G401.6 (cell line): ENCODE data around the gene SEC23IP.

Experiments used
- FAIRE-seq: peaks from 2 replicates; lab custom pipeline; 2012; peaks lifted over from hg19 to GRCh38; lab: Jason Lieb, UNC

Gene SEC23IP

DNA sequence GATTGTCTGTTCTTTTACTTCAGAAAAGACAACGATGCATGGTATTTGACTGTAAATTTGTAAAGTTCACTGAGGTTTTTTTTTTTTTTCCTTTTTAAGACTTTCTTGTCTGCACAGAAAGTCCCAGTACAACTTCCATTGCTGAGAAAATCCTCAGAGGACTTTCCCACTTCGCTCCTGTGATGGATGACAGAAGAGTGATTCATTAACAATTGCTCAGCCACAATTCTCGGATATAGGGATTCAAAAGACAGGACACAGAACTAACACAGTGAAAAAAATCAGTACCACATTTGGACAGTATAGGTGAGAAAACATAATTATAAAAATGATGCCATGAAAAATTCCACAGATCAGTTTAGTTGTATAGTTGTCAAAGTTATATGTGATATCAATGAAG is 48.0 kb downstream of the SEC23IP start:
- no peak for FAIRE-seq

DNA sequence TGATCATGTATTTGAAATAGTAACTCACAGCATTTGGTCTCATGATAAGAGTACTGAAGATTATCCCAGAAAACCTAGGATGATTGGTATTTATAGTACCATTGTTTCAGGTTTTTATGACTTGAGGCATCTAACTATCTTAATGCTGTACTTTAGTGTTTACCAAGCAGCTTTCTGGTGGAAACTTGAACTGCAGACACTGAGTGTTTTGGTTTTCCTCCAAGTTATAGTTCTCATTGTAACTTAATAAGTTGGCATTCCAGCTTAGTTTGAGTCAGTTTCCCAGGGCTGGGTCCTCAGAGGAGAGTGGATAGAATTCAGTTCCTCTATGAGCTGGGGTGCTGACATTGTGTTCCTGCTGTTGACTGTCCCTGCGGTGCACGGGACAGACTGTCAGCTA is 50.4 kb downstream of the SEC23IP start:
- FAIRE-seq = no peak

DNA sequence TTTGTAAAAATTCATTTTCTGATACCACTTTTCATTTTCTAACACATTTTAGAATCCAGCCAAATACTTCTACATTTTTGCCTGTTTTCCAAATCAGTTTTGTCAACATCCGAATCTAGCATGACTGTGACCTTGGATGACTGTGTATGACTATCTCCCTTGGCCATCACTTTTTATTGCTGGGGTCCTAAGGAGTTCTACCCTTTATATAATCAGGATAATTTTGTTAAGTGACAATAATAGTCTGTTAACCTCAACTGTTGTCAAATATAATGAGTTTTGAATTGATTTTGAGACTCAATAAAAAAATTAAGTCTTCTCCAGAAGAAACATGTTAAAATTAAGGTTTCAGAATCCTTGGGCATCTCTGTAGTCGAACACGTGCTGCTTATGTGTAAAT is 53.3 kb downstream of the SEC23IP start:
- no peak for FAIRE-seq

DNA sequence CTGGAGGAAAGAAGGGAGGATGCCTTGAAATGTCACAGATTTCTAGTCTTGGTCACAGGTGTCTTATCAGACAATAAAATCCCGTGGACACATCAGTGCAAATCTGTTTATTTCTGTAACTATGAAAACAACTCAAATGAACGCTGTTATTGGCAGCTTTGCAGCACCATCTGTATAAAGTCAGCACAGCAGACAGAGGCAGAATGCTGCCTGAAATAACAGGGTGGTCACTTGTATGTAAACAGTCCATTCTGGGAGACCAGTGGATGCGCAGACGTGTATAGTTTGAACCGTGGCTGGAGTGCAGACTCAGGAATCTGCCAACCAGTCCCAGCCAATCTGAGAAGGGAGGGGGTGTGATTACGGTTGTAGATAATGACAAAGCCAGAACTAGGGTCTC is 54.8 kb downstream of the SEC23IP start:
- no peak for FAIRE-seq

DNA sequence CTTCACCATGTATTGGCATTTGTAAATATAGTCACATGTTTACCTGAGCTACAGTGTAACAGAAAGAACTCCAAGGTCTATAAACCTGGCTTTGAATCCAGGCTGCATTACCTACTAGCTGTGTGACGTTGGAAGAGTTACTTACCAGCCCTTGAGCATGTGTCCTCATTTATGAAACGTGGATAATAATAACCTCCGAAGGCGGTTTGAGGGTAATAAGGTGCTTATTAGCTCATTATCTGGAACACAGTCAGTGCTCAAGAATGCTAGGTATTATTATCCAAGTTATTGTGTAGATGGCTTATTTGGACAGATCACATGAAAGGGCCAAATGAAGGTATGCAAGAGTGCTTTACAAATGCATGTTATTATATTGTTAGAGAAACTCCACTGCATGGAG is 64.9 kb downstream of the SEC23IP start:
- no peak for FAIRE-seq

DNA sequence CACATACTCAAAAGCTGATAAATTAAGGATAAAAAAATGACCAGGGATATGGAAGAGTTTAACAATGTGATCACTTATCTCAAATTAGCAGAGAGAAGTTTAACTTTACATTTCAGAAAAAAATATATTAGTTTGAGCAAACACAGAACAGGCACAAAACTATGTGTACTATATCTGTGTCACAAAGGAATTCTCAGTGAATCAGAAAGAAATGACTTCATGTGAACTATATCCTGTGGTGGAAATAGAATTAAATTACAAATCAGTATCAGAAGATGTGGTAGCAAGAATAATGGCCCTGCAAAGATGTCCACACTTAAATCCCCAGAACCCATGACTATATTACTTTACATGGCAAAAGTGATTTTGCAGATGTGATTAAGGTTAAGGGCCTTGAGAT is 70.3 kb downstream of the SEC23IP start:
- FAIRE-seq = no peak

DNA sequence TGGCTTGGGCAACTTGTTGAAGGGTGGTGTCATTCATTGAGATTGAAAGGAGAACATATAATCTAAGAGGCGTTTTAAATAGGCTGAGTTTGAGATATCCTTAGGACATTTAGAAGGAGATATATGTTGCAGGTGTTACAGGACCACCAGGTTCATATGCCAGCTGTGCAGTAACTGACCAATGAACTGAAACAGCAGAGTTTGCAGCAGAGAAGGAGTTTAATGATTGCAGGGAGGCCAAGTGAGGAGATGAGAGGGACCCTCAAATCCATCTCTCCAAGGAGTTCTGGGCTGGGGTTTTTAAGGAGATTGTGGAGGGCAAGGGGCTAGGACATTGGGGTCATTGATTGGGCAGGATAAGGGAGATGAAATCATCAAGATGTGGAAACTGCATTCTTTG is 74.5 kb downstream of the SEC23IP start:
- FAIRE-seq = no peak

DNA sequence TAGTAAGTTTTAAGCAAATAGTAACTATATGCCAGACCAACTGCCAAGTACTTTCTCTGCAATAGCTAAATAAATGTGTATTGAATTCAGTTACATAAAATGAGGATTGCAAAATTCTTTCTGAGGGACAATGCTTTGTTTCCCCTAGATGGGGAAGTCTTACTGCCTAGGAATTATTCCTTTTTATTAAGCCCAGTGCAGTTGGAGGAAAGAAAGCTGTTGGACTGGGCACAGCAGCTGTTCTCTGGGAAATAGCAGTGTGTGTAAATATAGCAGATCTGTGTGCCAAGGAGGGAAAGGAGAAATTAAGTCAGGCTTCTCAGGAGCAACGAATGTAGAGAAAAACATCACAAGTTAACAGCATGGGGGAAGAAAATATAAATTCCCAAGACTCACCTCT is 77.1 kb downstream of the SEC23IP start:
- FAIRE-seq = no peak

DNA sequence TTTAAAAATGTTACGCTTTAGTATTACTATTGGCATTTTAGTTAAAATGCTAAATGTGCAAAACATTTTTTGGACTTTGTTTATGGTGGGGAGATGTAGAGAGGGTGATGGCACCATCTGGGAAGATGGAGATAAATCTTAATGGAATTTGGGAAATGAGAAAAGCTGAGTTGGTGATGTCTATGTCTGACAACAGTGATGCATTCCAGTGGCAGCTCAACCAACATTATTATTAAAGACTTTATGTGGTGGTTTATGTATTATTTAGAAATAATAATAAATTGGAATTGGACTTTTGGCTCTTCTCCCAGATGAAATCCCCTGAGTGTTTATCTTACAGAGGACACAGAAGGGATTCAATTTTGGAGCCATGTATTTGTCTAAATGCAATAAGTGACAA is 77.6 kb downstream of the SEC23IP start:
- FAIRE-seq = no peak

DNA sequence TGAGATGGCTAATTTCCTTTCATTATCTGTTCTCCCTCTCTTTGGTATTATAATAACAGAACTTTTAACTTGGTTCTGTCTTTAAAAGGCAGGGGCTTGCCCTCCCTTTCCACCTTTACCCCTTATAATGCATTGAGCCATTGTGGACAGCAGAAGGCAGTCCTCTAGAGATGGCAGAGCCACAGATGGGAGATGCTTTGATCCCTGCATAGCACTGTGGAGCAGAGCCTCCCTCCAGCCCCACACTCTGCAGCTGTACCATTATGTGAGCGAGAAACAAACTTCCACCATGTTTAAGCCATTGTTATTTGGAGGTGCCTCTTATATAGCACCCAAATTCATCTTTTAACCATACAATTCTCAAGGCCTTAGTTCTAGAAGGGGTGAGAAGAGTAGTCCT is 78.4 kb downstream of the SEC23IP start:
- FAIRE-seq = no peak

DNA sequence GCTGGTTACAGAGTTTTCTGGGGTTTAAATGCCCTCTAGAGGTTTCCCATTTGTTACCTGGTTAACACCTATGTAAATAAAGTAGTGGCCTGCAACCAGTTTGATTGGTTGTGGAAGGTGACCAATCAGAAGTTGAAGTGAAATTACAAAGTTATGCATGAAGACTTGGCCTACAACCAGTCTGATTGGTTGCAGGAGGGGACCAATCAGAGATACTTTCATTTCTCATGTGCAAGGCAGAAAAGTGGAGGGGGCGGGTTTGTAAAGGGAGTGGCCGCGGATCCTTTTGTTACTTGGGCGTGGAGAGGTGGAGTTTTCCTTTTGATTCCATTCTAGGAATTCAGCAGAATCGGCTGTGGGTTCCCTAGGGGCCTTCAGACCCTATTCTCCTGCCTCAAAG is 80.8 kb downstream of the SEC23IP start:
- no peak for FAIRE-seq

DNA sequence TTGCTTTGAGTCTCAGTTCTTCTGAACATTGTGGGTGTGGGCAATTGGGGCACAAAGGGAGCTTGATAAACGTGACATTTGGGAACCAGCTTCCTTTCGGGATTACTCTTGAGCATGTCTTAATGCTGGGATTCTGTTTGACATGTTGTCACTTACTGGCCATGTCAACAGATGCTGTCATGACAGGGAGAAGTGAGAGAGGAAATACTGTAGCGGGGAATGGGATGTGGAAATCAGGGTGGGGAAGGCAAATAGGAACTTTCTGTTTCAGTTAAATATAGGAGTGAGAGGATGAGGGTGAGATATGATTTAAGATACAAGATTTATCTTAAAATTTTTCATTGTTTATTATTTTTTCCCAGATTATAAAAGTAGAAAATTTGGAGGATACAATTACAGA is 83.9 kb downstream of the SEC23IP start:
- FAIRE-seq = no peak

DNA sequence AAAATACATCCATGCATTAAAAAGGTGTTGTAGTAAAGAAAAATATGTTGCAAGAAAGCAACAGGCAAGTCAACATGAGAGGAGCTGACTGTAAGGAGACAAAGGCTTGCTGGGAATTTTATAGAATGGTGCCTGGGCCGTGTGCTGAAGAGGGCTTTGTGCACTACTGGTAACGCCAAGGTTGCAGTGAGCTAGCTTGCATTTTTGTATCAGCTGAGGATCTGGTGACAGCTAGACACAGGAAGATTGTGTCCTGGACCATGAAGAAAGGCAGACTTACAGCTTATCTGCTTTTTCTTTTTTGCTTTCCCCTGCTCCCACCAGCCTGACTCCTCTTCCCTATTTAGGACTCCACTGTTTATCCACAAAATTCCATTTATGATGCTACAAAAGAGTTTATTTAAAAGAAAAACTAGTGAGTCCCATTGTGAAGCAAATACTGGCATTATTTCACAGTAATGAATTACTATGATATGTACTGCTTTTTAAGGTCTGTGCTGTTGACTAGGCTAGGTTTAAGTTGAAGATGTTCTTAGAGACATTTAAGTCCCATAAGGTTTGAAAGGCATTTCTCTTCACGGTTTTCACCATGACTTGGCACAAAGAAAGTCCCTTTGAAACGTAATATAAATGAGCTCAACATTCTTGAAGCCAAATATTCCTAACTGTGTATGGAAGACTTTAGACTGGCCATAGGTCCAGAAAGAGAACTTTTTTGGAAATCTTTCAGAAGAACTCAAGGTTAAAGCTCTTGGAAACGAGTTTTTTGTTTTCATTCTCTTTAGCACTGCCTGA is 88.6 kb downstream of the SEC23IP start:
- no peak for FAIRE-seq

DNA sequence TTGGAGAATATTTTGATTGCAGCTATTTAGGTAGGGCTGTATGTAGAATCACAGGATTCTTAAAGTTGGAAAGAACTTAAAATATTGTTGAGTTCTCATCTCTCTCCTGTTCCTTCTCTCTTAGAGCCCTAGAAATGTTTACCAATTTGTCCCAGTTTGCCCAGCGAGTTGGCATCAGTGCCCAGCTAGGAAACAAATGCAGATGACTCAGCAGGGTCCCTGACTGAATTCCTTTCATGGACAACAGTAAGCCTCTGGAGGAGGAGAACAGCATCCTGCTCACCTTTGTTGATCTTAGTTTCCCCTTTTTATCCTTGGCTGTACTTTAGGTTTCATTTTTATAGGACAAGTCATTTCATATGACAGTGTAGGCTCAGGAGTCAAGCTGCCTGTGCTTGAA is 89.3 kb downstream of the SEC23IP start:
- no peak for FAIRE-seq

DNA sequence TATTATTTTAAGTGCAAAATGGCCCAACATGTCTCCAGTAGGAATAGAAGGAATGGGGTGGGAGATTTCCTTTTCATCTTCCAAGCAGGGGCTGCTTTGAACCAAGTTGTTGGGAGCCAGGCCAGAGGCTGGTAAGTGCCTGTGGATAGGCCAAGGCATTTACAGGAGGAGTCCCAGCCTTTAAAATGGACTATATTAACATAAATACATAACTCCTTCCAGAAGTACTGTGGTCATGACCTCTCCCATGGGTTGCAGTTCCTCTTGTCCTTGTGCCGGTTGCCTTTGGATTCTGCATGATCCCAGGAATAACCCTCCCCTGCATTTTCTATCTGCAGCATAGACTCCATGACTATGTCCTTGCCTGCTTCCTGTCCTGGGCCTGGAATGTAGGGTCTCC is 95.8 kb downstream of the SEC23IP start:
- FAIRE-seq = no peak

DNA sequence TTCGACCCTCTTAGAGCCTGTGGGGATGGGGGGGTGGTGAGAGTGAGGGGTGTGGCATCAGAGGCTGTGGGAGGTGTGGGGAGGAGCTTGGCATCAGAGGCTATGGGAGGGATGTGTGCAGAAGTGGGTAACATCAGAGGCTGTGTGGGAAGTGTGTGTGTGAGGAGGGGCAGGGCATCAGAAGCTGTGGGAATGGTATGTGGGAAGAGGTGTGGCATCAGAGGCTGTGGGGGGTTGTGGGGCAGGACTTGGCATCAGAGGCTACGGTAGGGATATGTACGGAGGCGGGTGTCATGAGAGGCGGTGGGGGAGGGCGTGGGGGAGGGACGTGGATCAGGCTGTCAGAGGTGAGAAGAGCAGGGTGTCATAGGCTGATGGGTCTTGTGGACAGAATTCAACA is 97.4 kb downstream of the SEC23IP start:
- FAIRE-seq = no peak

DNA sequence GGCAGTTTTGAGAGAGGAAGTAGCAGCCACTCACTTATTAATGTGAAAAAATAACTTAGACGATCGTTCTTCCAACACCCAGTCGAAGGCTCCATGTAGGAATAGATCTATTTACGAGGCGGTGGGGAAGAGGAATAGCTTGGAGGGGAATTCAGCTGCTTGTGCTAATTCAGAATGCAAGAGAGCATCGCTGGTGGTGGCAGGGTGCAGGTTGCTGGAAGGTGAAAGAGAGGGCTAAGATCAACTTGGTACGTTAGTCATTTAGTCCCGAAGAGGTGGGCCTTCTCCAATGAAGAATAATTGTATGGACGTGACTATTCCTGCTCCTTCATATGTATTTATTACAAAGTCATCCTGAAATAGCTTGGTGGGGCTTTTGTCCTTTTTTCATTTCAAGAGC is 98.5 kb downstream of the SEC23IP start:
- no peak for FAIRE-seq

DNA sequence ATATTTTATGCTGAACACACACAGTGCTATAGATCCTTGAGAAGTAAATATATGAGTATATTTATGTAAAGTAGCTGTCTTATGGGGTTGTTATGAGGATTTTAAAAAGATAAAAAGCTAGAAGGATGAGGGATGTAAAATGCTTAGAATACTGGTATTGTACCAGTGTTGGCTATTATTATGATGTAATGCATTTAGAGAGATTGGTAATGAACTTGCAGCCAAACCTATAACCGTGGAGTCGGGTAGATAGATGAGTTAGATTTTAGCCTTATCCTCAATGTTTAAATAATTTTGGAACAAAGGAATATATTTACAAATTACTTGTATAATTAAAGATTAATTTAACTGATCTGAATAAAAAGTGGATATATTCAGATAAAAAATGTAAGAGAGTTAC is 99.3 kb downstream of the SEC23IP start:
- no peak for FAIRE-seq
